ENCODE measurements around the gene ANO10. TPM values are rescaled to one million over a fixed set of nuclear protein-coding genes. Genes with fewer than 3 reads are reported as not detected.

Gene ANO10
- total and polyA plus RNA-seq, 2 donors (not counting 3 experiments of a cell fraction or from before 2014, with no cell fraction given) = 28.4 to 45.8 TPM

DNA sequence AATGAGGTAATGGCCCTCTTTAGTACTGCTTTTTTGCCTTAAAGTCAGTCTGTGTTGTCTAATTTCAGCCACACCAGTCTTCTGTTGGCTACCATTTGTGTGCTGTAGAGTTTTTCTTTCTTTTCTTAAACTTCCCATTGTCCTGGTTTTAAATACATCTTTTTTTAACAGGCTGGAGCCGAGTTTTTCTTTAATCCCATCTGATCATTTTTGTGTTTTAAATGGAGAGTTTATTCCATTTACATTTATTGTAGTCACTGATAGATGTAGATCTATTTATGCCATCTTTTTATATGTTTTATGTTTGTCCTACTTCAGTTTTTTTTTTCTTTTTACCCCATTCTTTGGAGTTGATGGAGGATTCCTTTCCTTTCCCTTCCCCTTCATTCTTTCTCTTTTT, 286.0 kb downstream of the ANO10 start:
- TF ChIP-seq EZH2 (IDR thresholded peaks at IDR 0.05; ENCODE audit: borderline replicate concordance, low read depth, low read length, severe bottlenecking) = no peak
- TF ChIP-seq, protein P1, sequence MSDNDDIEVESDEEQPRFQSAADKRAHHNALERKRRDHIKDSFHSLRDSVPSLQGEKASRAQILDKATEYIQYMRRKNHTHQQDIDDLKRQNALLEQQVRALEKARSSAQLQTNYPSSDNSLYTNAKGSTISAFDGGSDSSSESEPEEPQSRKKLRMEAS (IDR thresholded peaks at IDR 0.05; ENCODE audit: insufficient read depth, insufficient read length) = no peak
- no peak for TF ChIP-seq POLR2A (IDR thresholded peaks at IDR 0.05; ENCODE audit: low read depth, low read length)
- Histone ChIP-seq H3K4me2 (ENCODE audit: insufficient read depth, low read length) (no peak overlapping the region), H3K9me3 (replicated peaks; ENCODE audit: control insufficient read depth, insufficient read depth, low read length) (no peaks in the 10 kb centered on the region), H3K9ac (replicated peaks; ENCODE audit: extremely low read depth, insufficient read depth, low read length) (no peak overlapping the region), H4K20me1 (replicated peaks; ENCODE audit: control insufficient read depth, extremely low read depth, insufficient read depth, low read length) (peaks cover 15% of the 10 kb centered on the region), H3K4me1 (ENCODE audit: control insufficient read depth, extremely low read depth, insufficient read depth, low read length) (no peaks in the 10 kb centered on the region), H3K36me3 (ENCODE audit: control insufficient read depth in 2 of 2, extremely low read depth in 1 of 2, insufficient read depth in 2 of 2, low read length in 2 of 2) (peaks cover 30 to 39% of the 10 kb centered on the region in 2 experiments), H3K4me3 (replicated peaks in 1 of 3; ENCODE audit: insufficient read depth in 1 of 3, low read depth in 1 of 3, low read length in 3 of 3) (no peak overlapping the region), H3K9me1 (replicated peaks; ENCODE audit: control insufficient read depth, extremely low read depth, insufficient read depth, low read length) (no peaks in the 10 kb centered on the region), H2AFZ (ENCODE audit: low read depth, low read length) (no peak overlapping the region), H3K79me2 (ENCODE audit: control insufficient read depth, insufficient read depth, low read length) (peaks cover 96% of the 10 kb centered on the region), H3K27ac (ENCODE audit: insufficient read depth, low read depth, low read length) (no peak overlapping the region), H3K27me3 (ENCODE audit: control insufficient read depth in 2 of 2, insufficient read depth in 2 of 2, low read length in 2 of 2) (no peaks in the 10 kb centered on the region)
- DNase-seq (ENCODE audit: low read depth, low spot score) (no peak), FAIRE-seq (no peak)
- intact Hi-C loops (cut with micrococcal nuclease) = no loop called here
- ChIA-PET POLR2A (no interaction called here), CTCF (interaction anchor here (0.8 to 2.5 kb wide), 2 partner anchors 167 to 375 kb away, joined by 4 to 10 read pairs; no protein-coding TSS in a partner anchor)
- dilution Hi-C loops (cut with MboI; ENCODE audit: extremely low pct_ligation_motif_present, low sequenced_read_pairs) = no loop called here
- no TSS peak for BruUV-seq (replicated peaks)

DNA sequence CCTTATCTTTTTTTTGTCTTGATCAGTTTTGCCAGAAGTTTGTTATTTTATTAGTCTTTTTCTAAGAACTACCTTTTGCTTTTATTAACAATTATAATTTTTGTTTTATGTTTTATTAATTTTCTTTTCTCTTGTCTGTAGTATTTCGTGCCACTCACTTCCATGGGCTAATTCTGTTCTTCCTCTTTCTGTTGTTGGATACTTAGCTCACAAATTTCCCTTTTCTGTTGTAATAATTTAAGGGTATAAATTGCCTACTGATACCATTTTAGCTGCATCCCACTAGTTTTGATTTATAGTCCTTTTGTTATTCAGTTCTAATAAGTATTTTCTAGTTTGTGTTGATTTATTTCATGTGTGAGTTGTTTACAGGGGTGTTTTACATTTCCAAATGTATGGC, 286.8 kb downstream of the ANO10 start:
- no peak for DNase-seq (ENCODE audit: low read depth, low spot score)

More for the DNA sequence above, 286.8 kb downstream of the ANO10 start:
- TF ChIP-seq MYC (IDR thresholded peaks at IDR 0.05; ENCODE audit: low read depth, low read length) (no peak), EZH2 (IDR thresholded peaks at IDR 0.05; ENCODE audit: borderline replicate concordance, low read depth, low read length, severe bottlenecking) (no peak), POLR2A (IDR thresholded peaks at IDR 0.05; ENCODE audit: low read depth, low read length) (no peak), FOS (IDR thresholded peaks at IDR 0.05; ENCODE audit: borderline replicate concordance, insufficient read depth, low read length) (no peak), GATA2 (IDR thresholded peaks at IDR 0.05; ENCODE audit: insufficient read depth, insufficient read length, low read depth, low read length) (no peak), JUN (IDR thresholded peaks at IDR 0.05; ENCODE audit: borderline replicate concordance, insufficient read depth, insufficient read length, low read depth) (no peak), POLR2AphosphoS5 (IDR thresholded peaks at IDR 0.05; ENCODE audit: insufficient read depth, low read depth, low read length) (no peak)
- TF ChIP-seq, protein P2, sequence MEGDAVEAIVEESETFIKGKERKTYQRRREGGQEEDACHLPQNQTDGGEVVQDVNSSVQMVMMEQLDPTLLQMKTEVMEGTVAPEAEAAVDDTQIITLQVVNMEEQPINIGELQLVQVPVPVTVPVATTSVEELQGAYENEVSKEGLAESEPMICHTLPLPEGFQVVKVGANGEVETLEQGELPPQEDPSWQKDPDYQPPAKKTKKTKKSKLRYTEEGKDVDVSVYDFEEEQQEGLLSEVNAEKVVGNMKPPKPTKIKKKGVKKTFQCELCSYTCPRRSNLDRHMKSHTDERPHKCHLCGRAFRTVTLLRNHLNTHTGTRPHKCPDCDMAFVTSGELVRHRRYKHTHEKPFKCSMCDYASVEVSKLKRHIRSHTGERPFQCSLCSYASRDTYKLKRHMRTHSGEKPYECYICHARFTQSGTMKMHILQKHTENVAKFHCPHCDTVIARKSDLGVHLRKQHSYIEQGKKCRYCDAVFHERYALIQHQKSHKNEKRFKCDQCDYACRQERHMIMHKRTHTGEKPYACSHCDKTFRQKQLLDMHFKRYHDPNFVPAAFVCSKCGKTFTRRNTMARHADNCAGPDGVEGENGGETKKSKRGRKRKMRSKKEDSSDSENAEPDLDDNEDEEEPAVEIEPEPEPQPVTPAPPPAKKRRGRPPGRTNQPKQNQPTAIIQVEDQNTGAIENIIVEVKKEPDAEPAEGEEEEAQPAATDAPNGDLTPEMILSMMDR (IDR thresholded peaks at IDR 0.05; ENCODE audit: extremely low read depth in 1 of 2, insufficient read depth in 1 of 2, low read depth in 1 of 2, low read length in 2 of 2) = no peak
- TF ChIP-seq, protein P1 (IDR thresholded peaks at IDR 0.05; ENCODE audit: insufficient read depth, insufficient read length) = no peak
- Histone ChIP-seq H3K36me3 (ENCODE audit: control insufficient read depth in 2 of 2, extremely low read depth in 1 of 2, insufficient read depth in 2 of 2, low read length in 2 of 2) (peaks cover 24 to 32% of the 10 kb centered on the region in 2 experiments), H3K9me1 (replicated peaks; ENCODE audit: control insufficient read depth, extremely low read depth, insufficient read depth, low read length) (no peaks in the 10 kb centered on the region), H3K9ac (replicated peaks; ENCODE audit: extremely low read depth, insufficient read depth, low read length) (no peak overlapping the region), H3K27ac (ENCODE audit: insufficient read depth, low read depth, low read length) (no peak overlapping the region), H3K9me3 (replicated peaks; ENCODE audit: control insufficient read depth, insufficient read depth, low read length) (no peaks in the 10 kb centered on the region), H3K79me2 (ENCODE audit: control insufficient read depth, insufficient read depth, low read length) (peaks cover 96% of the 10 kb centered on the region), H4K20me1 (replicated peaks; ENCODE audit: control insufficient read depth, extremely low read depth, insufficient read depth, low read length) (peaks cover 18% of the 10 kb centered on the region), H3K27me3 (ENCODE audit: control insufficient read depth in 2 of 2, insufficient read depth in 2 of 2, low read length in 2 of 2) (no peaks in the 10 kb centered on the region), H3K4me3 (replicated peaks in 1 of 3; ENCODE audit: insufficient read depth in 1 of 3, low read depth in 1 of 3, low read length in 3 of 3) (no peak overlapping the region), H3K4me2 (ENCODE audit: insufficient read depth, low read length) (no peak overlapping the region), H2AFZ (ENCODE audit: low read depth, low read length) (no peak overlapping the region), H3K4me1 (ENCODE audit: control insufficient read depth, extremely low read depth, insufficient read depth, low read length) (no peaks in the 10 kb centered on the region)
- FAIRE-seq = no peak
- ChIA-PET POLR2A (no interaction called here), CTCF (interaction anchor here (1.0 to 1.3 kb wide), 2 partner anchors 10 to 12 kb away, joined by 4 read pairs; no protein-coding TSS in a partner anchor)
- intact Hi-C loops (cut with micrococcal nuclease) = no loop called here
- dilution Hi-C loops (cut with MboI; ENCODE audit: extremely low pct_ligation_motif_present, low sequenced_read_pairs) = no loop called here
- BruUV-seq (replicated peaks) = no TSS peak
